ENCODE data around the gene MEOX1. TPM values are rescaled to one million over a fixed set of nuclear protein-coding genes. Genes with fewer than 3 reads are reported as not detected.

The MEOX1 gene
- total and polyA plus RNA-seq, 2 donors (not counting 1 experiment from before 2014, with no cell fraction given) = not detected

GRCh38 chr17:43620581-43620980, 41.1 kb downstream of the MEOX1 start:
- no peaks in the 10 kb centered on the region for H4K20me1 ChIP-seq (ENCODE audit: control insufficient read depth, extremely low read depth, insufficient read depth, low read length)
- H3K27ac ChIP-seq (ENCODE audit: insufficient read depth, low read length) = no peak overlapping the region
- H3K4me3 ChIP-seq (replicated peaks in 1 of 4; ENCODE audit: control extremely low read depth in 1 of 4, insufficient read depth in 1 of 4, low read depth in 3 of 4, low read length in 4 of 4) = no peak overlapping the region
- TF ChIP-seq CTCF (conservative IDR thresholded peaks at IDR 0.05 in 1 of 2, IDR thresholded peaks at IDR 0.05 in 1 of 2; ENCODE audit: low read depth in 1 of 2, low read length in 2 of 2) (no peak), EZH2 (IDR thresholded peaks at IDR 0.05; ENCODE audit: low read length, missing control alignments) (no peak)
- H3K9ac ChIP-seq (ENCODE audit: insufficient read depth, low read length) = no peak overlapping the region
- no peak for DNase-seq (ENCODE audit: low read depth in 2 of 2)
- no peaks in the 10 kb centered on the region for H3K79me2 ChIP-seq (ENCODE audit: control insufficient read depth, insufficient read depth, low read length)
- no peak overlapping the region for H2AFZ ChIP-seq (ENCODE audit: low read length)
- H3K9me3 ChIP-seq (ENCODE audit: control insufficient read depth, insufficient read depth, low read depth, low read length) = no peaks in the 10 kb centered on the region
- no peaks in the 10 kb centered on the region for H3K27me3 ChIP-seq (ENCODE audit: control insufficient read depth, insufficient read depth, low read length)
- H3K4me2 ChIP-seq (ENCODE audit: extremely low read depth, insufficient read depth, low read length) = no peak overlapping the region
- H3K4me1 ChIP-seq (ENCODE audit: control insufficient read depth, extremely low read depth, insufficient read depth, low read length) = no peaks in the 10 kb centered on the region
- no peaks in the 10 kb centered on the region for H3K36me3 ChIP-seq (ENCODE audit: control insufficient read depth, insufficient read depth, low read length)

- Histone ChIP-seq H3K4me3 (replicated peaks in 1 of 4; ENCODE audit: control extremely low read depth in 1 of 4, insufficient read depth in 1 of 4, low read depth in 3 of 4, low read length in 4 of 4) (no peak overlapping the region), H4K20me1 (ENCODE audit: control insufficient read depth, extremely low read depth, insufficient read depth, low read length) (no peaks in the 10 kb centered on the region), H3K27me3 (ENCODE audit: control insufficient read depth, insufficient read depth, low read length) (no peaks in the 10 kb centered on the region), H2AFZ (ENCODE audit: low read length) (no peak overlapping the region), H3K9me3 (ENCODE audit: control insufficient read depth, insufficient read depth, low read depth, low read length) (no peaks in the 10 kb centered on the region), H3K4me2 (ENCODE audit: extremely low read depth, insufficient read depth, low read length) (no peak overlapping the region), H3K79me2 (ENCODE audit: control insufficient read depth, insufficient read depth, low read length) (no peaks in the 10 kb centered on the region), H3K9ac (ENCODE audit: insufficient read depth, low read length) (no peak overlapping the region), H3K4me1 (ENCODE audit: control insufficient read depth, extremely low read depth, insufficient read depth, low read length) (no peaks in the 10 kb centered on the region), H3K27ac (ENCODE audit: insufficient read depth, low read length) (no peak overlapping the region), H3K36me3 (ENCODE audit: control insufficient read depth, insufficient read depth, low read length) (no peaks in the 10 kb centered on the region)
- no peak for DNase-seq (ENCODE audit: low read depth in 2 of 2)
- no peak for TF ChIP-seq CTCF (conservative IDR thresholded peaks at IDR 0.05 in 1 of 2, IDR thresholded peaks at IDR 0.05 in 1 of 2; ENCODE audit: low read depth in 1 of 2, low read length in 2 of 2)
- no peak for TF ChIP-seq EZH2 (IDR thresholded peaks at IDR 0.05; ENCODE audit: low read length, missing control alignments)
Observed at GRCh38 chr17:43620147-43620546, 41.6 kb downstream of the MEOX1 start.

GRCh38 chr17:43619705-43620104, 42.0 kb downstream of the MEOX1 start:
- no peaks in the 10 kb centered on the region for H3K79me2 ChIP-seq (ENCODE audit: control insufficient read depth, insufficient read depth, low read length)
- no peaks in the 10 kb centered on the region for H3K27me3 ChIP-seq (ENCODE audit: control insufficient read depth, insufficient read depth, low read length)
- no peak overlapping the region for H3K4me2 ChIP-seq (ENCODE audit: extremely low read depth, insufficient read depth, low read length)

More at GRCh38 chr17:43619705-43620104, 42.0 kb downstream of the MEOX1 start:
- Histone ChIP-seq H4K20me1 (ENCODE audit: control insufficient read depth, extremely low read depth, insufficient read depth, low read length) (no peaks in the 10 kb centered on the region), H3K36me3 (ENCODE audit: control insufficient read depth, insufficient read depth, low read length) (no peaks in the 10 kb centered on the region), H3K9me3 (ENCODE audit: control insufficient read depth, insufficient read depth, low read depth, low read length) (no peaks in the 10 kb centered on the region), H3K27ac (ENCODE audit: insufficient read depth, low read length) (no peak overlapping the region), H3K4me1 (ENCODE audit: control insufficient read depth, extremely low read depth, insufficient read depth, low read length) (peaks cover 2% of the 10 kb centered on the region), H3K4me3 (replicated peaks in 1 of 4; ENCODE audit: control extremely low read depth in 1 of 4, insufficient read depth in 1 of 4, low read depth in 3 of 4, low read length in 4 of 4) (no peak overlapping the region), H2AFZ (ENCODE audit: low read length) (no peak overlapping the region), H3K9ac (ENCODE audit: insufficient read depth, low read length) (no peak overlapping the region)
- TF ChIP-seq EZH2 (IDR thresholded peaks at IDR 0.05; ENCODE audit: low read length, missing control alignments) (no peak), CTCF (conservative IDR thresholded peaks at IDR 0.05 in 1 of 2, IDR thresholded peaks at IDR 0.05 in 1 of 2; ENCODE audit: low read depth in 1 of 2, low read length in 2 of 2) (no peak)
- no peak for DNase-seq (ENCODE audit: low read depth in 2 of 2)

Measured in fibroblast of lung (primary cell).